IMR-90 (cell line): Measurements from ENCODE around the gene FLOT2. TPM values are rescaled to one million over a fixed set of nuclear protein-coding genes. Genes with fewer than 3 reads are reported as not detected.

Source experiments
- ATAC-seq: fragments of 200-7000 bp; cut with Tn5 transposase; 2 replicates; pipeline ENCODE4 v1.9.1; 2020; ENCODE audit warnings: low read depth, mild to moderate bottlenecking, moderate library complexity
- BruUV-seq: library from RNA; stranded (reverse); fragments of 400-500 nt; replicated peaks from 2 replicates; lab custom pipeline; 2021; lab: Mats Ljungman, UMichigan
- CTCF ChIA-PET: fragments of 300-600 bp; formaldehyde crosslinking; extraction: SDS; loops from one replicate; lab custom pipeline; 2021; ENCODE audit warnings: antibody characterized with exemption; lab: Yijun Ruan, JAX
- POLR2A ChIA-PET: fragments of 300-600 bp; sonication (Branson Sonifier 250); formaldehyde crosslinking; loops from one replicate; lab custom pipeline; 2022; ENCODE audit warnings: antibody characterized with exemption; ENCODE audit not compliant: unreplicated experiment; lab: Charles Lee
- DNase-seq: peaks from one replicate; pipeline ENCODE4 v3.0.0; 2013
- H2AFZ ChIP-seq: replicated peaks from 2 replicates; pipeline ENCODE3; 2013; ENCODE audit warnings: low read length, mild to moderate bottlenecking; ENCODE audit not compliant: poor library complexity
- H2AK5ac ChIP-seq: 2 replicates; pipeline ENCODE4 v1.6.1; 2013; ENCODE audit warnings: low read depth, low read length, inconsistent platforms
- H2AK9ac ChIP-seq: replicated peaks from 2 replicates; pipeline ENCODE3; 2013; ENCODE audit warnings: mild to moderate bottlenecking, low read depth, low read length, moderate library complexity; ENCODE audit not compliant: poor library complexity
- H2BK120ac ChIP-seq: 2 replicates; pipeline ENCODE4 v1.6.1; 2013; ENCODE audit warnings: low read depth, low read length, inconsistent platforms
- H2BK15ac ChIP-seq: 3 replicates; pipeline ENCODE4 v1.6.1; 2013; ENCODE audit warnings: low read depth, low read length, inconsistent platforms
- H2BK20ac ChIP-seq: 2 replicates; pipeline ENCODE4 v1.6.1; 2013; ENCODE audit warnings: low read depth, mild to moderate bottlenecking, inconsistent platforms, low read length, moderate library complexity
- H2BK5ac ChIP-seq: 2 replicates; pipeline ENCODE4 v1.6.1; 2013; ENCODE audit warnings: mild to moderate bottlenecking, low read depth, low read length, inconsistent platforms; ENCODE audit not compliant: poor library complexity, severe bottlenecking
- H3K14ac ChIP-seq: replicated peaks from 2 replicates; pipeline ENCODE4 v1.6.1; 2013; ENCODE audit warnings: low read depth, low read length, inconsistent platforms
- H3K18ac ChIP-seq: 2 replicates; pipeline ENCODE4 v1.6.1; 2013; ENCODE audit warnings: low read depth, low read length, control low read depth
- H3K23ac ChIP-seq: 2 replicates; pipeline ENCODE4 v1.6.1; 2013; ENCODE audit warnings: low read depth, low read length, inconsistent platforms
- H3K27ac ChIP-seq: 2 replicates; pipeline ENCODE4 v1.5.1; 2013; ENCODE audit warnings: mild to moderate bottlenecking, control low read depth, low read length; ENCODE audit not compliant: insufficient read depth
- H3K27me3 ChIP-seq: 2 replicates; pipeline ENCODE4 v1.6.1; 2013; ENCODE audit warnings: low read length; ENCODE audit not compliant: control insufficient read depth, insufficient read depth
- H3K36me3 ChIP-seq: 2 replicates; pipeline ENCODE4 v1.6.1; 2013; ENCODE audit warnings: low read length, mixed read lengths; ENCODE audit not compliant: control insufficient read depth, insufficient read depth
- H3K4ac ChIP-seq: 2 replicates; pipeline ENCODE4 v1.6.1; 2013; ENCODE audit warnings: low read depth, low read length, inconsistent platforms
- H3K4me1 ChIP-seq: 2 replicates; pipeline ENCODE4 v1.6.1; 2013; ENCODE audit warnings: low read length, mixed read lengths; ENCODE audit not compliant: control insufficient read depth, insufficient read depth
- H3K4me2 ChIP-seq: 2 replicates; pipeline ENCODE4 v1.6.1; 2013; ENCODE audit warnings: low read depth, mild to moderate bottlenecking, control low read depth, low read length, moderate library complexity
- H3K4me3 ChIP-seq: 2 replicates; pipeline ENCODE4 v1.5.1; 2013; ENCODE audit warnings: low read depth, mild to moderate bottlenecking, control low read depth, low read length, moderate library complexity; ENCODE audit not compliant: insufficient read depth
- H3K56ac ChIP-seq: 2 replicates; pipeline ENCODE4 v1.6.1; 2013; ENCODE audit warnings: low read length, inconsistent platforms; ENCODE audit not compliant: insufficient read depth; ENCODE audit errors: extremely low read depth
- H3K79me1 ChIP-seq, 2 experiments: 2 replicates each; pipeline ENCODE4 v1.6.1; 2013; ENCODE audit warnings: low read length in 2 of 2, inconsistent platforms in 1 of 2, low read depth in 1 of 2
- H3K9ac ChIP-seq: 2 replicates; pipeline ENCODE4 v1.6.1; 2013; ENCODE audit warnings: low read depth, low read length, control low read depth
- H3K9me1 ChIP-seq: 2 replicates; pipeline ENCODE4 v1.6.1; 2013; ENCODE audit warnings: low read length, inconsistent platforms; ENCODE audit not compliant: insufficient read depth
- H3K9me3 ChIP-seq: 2 replicates; pipeline ENCODE4 v1.6.1; 2013; ENCODE audit warnings: low read length; ENCODE audit not compliant: control insufficient read depth, insufficient read depth
- H4K20me1 ChIP-seq: 2 replicates; pipeline ENCODE4 v1.6.1; 2013; ENCODE audit warnings: low read length, inconsistent platforms; ENCODE audit not compliant: insufficient read depth
- H4K5ac ChIP-seq: 2 replicates; pipeline ENCODE4 v1.6.1; 2013; ENCODE audit warnings: mild to moderate bottlenecking, low read depth, low read length, control low read depth
- H4K8ac ChIP-seq, 2 experiments: 2 replicates each; pipeline ENCODE4 v1.6.1; 2013; ENCODE audit warnings: low read depth in 2 of 2, low read length in 2 of 2, control low read depth in 1 of 2, inconsistent platforms in 1 of 2
- H4K91ac ChIP-seq: 2 replicates; pipeline ENCODE4 v1.6.1; 2013; ENCODE audit warnings: low read depth, low read length, inconsistent platforms; ENCODE audit not compliant: insufficient read depth
- BHLHE40 ChIP-seq: fragments of 150-350 bp; IDR thresholded peaks from 2 replicates; pipeline ENCODE4 v1.6.1; 2016; ENCODE audit warnings: mild to moderate bottlenecking, low read depth, low read length
- CHD1 ChIP-seq: IDR thresholded peaks from 2 replicates; pipeline ENCODE4 v1.6.1; 2012; ENCODE audit warnings: low read depth, low read length, improper control_type of control experiment
- CTCF ChIP-seq: conservative IDR thresholded peaks from 2 replicates; pipeline ENCODE4 v1.5.1; 2012; ENCODE audit warnings: mild to moderate bottlenecking, low read depth, low read length, improper control_type of control experiment
- ELK1 ChIP-seq: fragments of 150-350 bp; IDR thresholded peaks from 2 replicates; pipeline ENCODE4 v1.6.1; 2016; ENCODE audit warnings: low read depth, mild to moderate bottlenecking, low read length, moderate library complexity, borderline replicate concordance
- FOS ChIP-seq: fragments of 150-350 bp; IDR thresholded peaks from 2 replicates; pipeline ENCODE4 v1.6.1; 2016; ENCODE audit warnings: low read depth, low read length
- MAZ ChIP-seq: IDR thresholded peaks from 2 replicates; pipeline ENCODE4 v1.6.1; 2012; ENCODE audit warnings: low read depth, mild to moderate bottlenecking, low read length, improper control_type of control experiment, moderate library complexity, borderline replicate concordance
- NFE2L2 ChIP-seq: fragments of 150-350 bp; IDR thresholded peaks from 2 replicates; pipeline ENCODE4 v1.6.1; 2016; ENCODE audit warnings: low read depth, mild to moderate bottlenecking, low read length
- POLR2A ChIP-seq: IDR thresholded peaks from 2 replicates; pipeline ENCODE4 v1.6.1; 2012; ENCODE audit warnings: mild to moderate bottlenecking, low read depth, low read length
- RAD21 ChIP-seq: IDR thresholded peaks from 2 replicates; pipeline ENCODE4 v1.6.1; 2012; ENCODE audit warnings: low read length, improper control_type of control experiment
- RCOR1 ChIP-seq: IDR thresholded peaks from 2 replicates; pipeline ENCODE4 v1.6.1; 2012; ENCODE audit warnings: mild to moderate bottlenecking, low read length, improper control_type of control experiment; ENCODE audit not compliant: insufficient replicate concordance
- RFX5 ChIP-seq: IDR thresholded peaks from 2 replicates; pipeline ENCODE4 v1.8.0; 2012; ENCODE audit warnings: low read depth, mild to moderate bottlenecking, low read length, moderate library complexity
- SMC3 ChIP-seq: fragments of 150-350 bp; IDR thresholded peaks from 2 replicates; pipeline ENCODE4 v1.6.1; 2016; ENCODE audit warnings: low read depth, mild to moderate bottlenecking, antibody characterized with exemption, low read length, moderate library complexity
- WGBS, 2 experiments: methylation state at CpG; one replicate each; pipeline versions ENCODE4 v1.1.5 to v1.1.7; 2013; ENCODE audit warnings: missing lambda C conversion rate in 2 of 2; ENCODE audit not compliant: insufficient read length in 1 of 2; ENCODE audit errors: extremely low coverage in 2 of 2; 5-methylcytosine and 5-hydroxymethylcytosine counted together
- dilution Hi-C: fragments of 300-500 bp; cut with HindIII; formaldehyde crosslinking; loops from one replicate; pipeline ENCODE4 v1.14.3; 2018; ENCODE audit warnings: low sequenced_read_pairs; ENCODE audit not compliant: unreplicated experiment
- in situ Hi-C: fragments of 300-500 bp; cut with MboI; formaldehyde crosslinking; loops from 3 replicates; pipeline ENCODE4 v1.14.3; 2019; ENCODE audit warnings: low sequenced_read_pairs, inconsistent platforms, mixed read lengths
- intact Hi-C: fragments of 100-400 bp; cut with micrococcal nuclease; formaldehyde crosslinking; loops from 2 replicates; pipeline ENCODE4 v1.10.0; 2022
- polyA plus RNA-seq, 3 experiments: library from polyadenylated mRNA; depleted of rRNA; stranded (reverse); fragments of >200 nt; gene quantifications; 2 replicates each; pipeline ENCODE4 v1.2.3, GENCODE V29; 2012; ENCODE audit warnings: low replicate concordance in 1 of 3
- total RNA-seq: library from RNA; depleted of rRNA; stranded (reverse); fragments of >200 nt; gene quantifications from 2 replicates; pipeline ENCODE4 v1.2.3, GENCODE V29; 2012

FLOT2 gene
- total and polyA plus RNA-seq, 2 of the 4 experiments (the other 2 are of a cell fraction), result 19.7 to 67.9 TPM

GRCh38 chr17:28904800-28905199, 7.3 kb upstream of the FLOT2 start:
- Histone ChIP-seq H2AK9ac (no peak overlapping the region), H2BK15ac (no peak overlapping the region), H3K27ac (no peak overlapping the region), H2AFZ (no peak overlapping the region), H3K27me3 (no peaks in the 10 kb centered on the region), H2BK20ac (no peak overlapping the region), H3K4me3 (no peak overlapping the region), H4K91ac (no peak overlapping the region), H4K8ac (no peak overlapping the region), H2AK5ac (no peak overlapping the region), H3K23ac (no peak overlapping the region), H3K4me2 (no peak overlapping the region), H3K9ac (no peak overlapping the region), H2BK120ac (no peak overlapping the region), H3K4me1 (peaks cover 18% of the 10 kb centered on the region), H4K5ac (no peak overlapping the region), H3K9me3 (no peaks in the 10 kb centered on the region), H2BK5ac (no peak overlapping the region), H3K18ac (no peak overlapping the region), H3K4ac (no peak overlapping the region), H3K56ac (no peak overlapping the region), H3K9me1 (peaks cover 13% of the 10 kb centered on the region), H3K36me3 (peaks cover 30% of the 10 kb centered on the region), H3K14ac (no peak overlapping the region), H4K20me1 (peaks cover 31% of the 10 kb centered on the region; the same call in 1 of the 2 replicates), H3K79me1 (peaks cover 6 to 32% of the 10 kb centered on the region in 2 experiments; a peak in 3 of 4 replicates)
- ChIA-PET CTCF (no interaction called here), POLR2A (no interaction called here)
- no peak for ATAC-seq
- no CpG with 5 or more reads among the region's 4 CpGs for WGBS, 2 experiments
- in situ Hi-C loops, result no loop called here
- no TSS peak for BruUV-seq
- intact Hi-C loops, result loop anchor here (5.0 kb wide), 1 partner anchor 43 kb away; no protein-coding TSS in a partner anchor
- TF ChIP-seq RAD21 (no peak), ELK1 (no peak), SMC3 (no peak), CTCF (no peak), MAZ (no peak), RCOR1 (no peak), CHD1 (no peak), NFE2L2 (no peak), RFX5 (no peak), BHLHE40 (no peak), FOS (no peak), POLR2A (no peak)
- dilution Hi-C loops, result no loop called here
- DNase-seq, result no peak
